Activated effector memory CD4-positive, alpha-beta T cell treated with Interleukin-2 at 50 U/mL for 16 hours (primary cell): Measurements from ENCODE around the gene GPNMB.

Experiments
- DNase-seq: peaks from one replicate; pipeline ENCODE4 v3.0.0-alpha.2; 2020

Gene GPNMB

GRCh38 chr7:23275912-23276311 is 29.3 kb downstream of the GPNMB start:
- DNase-seq, result no peak

GRCh38 chr7:23276376-23276775 is 29.8 kb downstream of the GPNMB start:
- DNase-seq, result no peak

- no peak for DNase-seq
Measured at GRCh38 chr7:23276947-23277346, 30.4 kb downstream of the GPNMB start.

- no peak for DNase-seq
Measured at GRCh38 chr7:23277359-23277989, 30.9 kb downstream of the GPNMB start.

GRCh38 chr7:23279819-23280525 is 33.4 kb downstream of the GPNMB start:
- no peak for DNase-seq

GRCh38 chr7:23283086-23283485 is 36.5 kb downstream of the GPNMB start:
- DNase-seq, result no peak

- no peak for DNase-seq
Measured at GRCh38 chr7:23284871-23285270, 38.3 kb downstream of the GPNMB start.

GRCh38 chr7:23285657-23286646 is 39.4 kb downstream of the GPNMB start:
- DNase-seq, result no peak

GRCh38 chr7:23287612-23288011 is 41.0 kb downstream of the GPNMB start:
- DNase-seq, result no peak

GRCh38 chr7:23290993-23291392 is 44.4 kb downstream of the GPNMB start:
- DNase-seq, result no peak

GRCh38 chr7:23291957-23292560 is 45.5 kb downstream of the GPNMB start:
- DNase-seq, result no peak

- no peak for DNase-seq
Measured at GRCh38 chr7:23292623-23293022, 46.0 kb downstream of the GPNMB start.

GRCh38 chr7:23293500-23294073 is 47.0 kb downstream of the GPNMB start:
- DNase-seq, result no peak

GRCh38 chr7:23294549-23295400 is 48.2 kb downstream of the GPNMB start:
- no peak for DNase-seq

- DNase-seq, result no peak
Measured at GRCh38 chr7:23295401-23295697, 48.8 kb downstream of the GPNMB start.

- DNase-seq, result no peak
Measured at GRCh38 chr7:23298141-23298881, 51.7 kb downstream of the GPNMB start.

GRCh38 chr7:23298885-23299769 is 52.6 kb downstream of the GPNMB start, which contains the start of gene MALSU1:
Gene MALSU1, plus strand, starts transcription at chr7:23299339. Its CDS starts 14 bp downstream, at chr7:23299353.
- peak; percentile 93 for DNase-seq

GRCh38 chr7:23299770-23300300 is 53.3 kb downstream of the GPNMB start:
- no peak for DNase-seq

GRCh38 chr7:23306936-23307521 is 60.5 kb downstream of the GPNMB start:
- DNase-seq, result no peak
